GM12872 (cell line): ENCODE results near the gene TRAFD1.

Experiments used
- CTCF ChIP-seq: IDR thresholded peaks from 3 replicates; pipeline ENCODE4 v1.5.1; 2011; ENCODE audit warnings: low read depth, mild to moderate bottlenecking, low read length, moderate library complexity; ENCODE audit not compliant: insufficient read depth

TRAFD1 gene

GRCh38 chr12:112160611-112161010 is 35.3 kb downstream of the TRAFD1 start:
- TF ChIP-seq CTCF = no peak

- no peak for TF ChIP-seq CTCF
Measured at GRCh38 chr12:112161711-112162110, 36.4 kb downstream of the TRAFD1 start.

DNA sequence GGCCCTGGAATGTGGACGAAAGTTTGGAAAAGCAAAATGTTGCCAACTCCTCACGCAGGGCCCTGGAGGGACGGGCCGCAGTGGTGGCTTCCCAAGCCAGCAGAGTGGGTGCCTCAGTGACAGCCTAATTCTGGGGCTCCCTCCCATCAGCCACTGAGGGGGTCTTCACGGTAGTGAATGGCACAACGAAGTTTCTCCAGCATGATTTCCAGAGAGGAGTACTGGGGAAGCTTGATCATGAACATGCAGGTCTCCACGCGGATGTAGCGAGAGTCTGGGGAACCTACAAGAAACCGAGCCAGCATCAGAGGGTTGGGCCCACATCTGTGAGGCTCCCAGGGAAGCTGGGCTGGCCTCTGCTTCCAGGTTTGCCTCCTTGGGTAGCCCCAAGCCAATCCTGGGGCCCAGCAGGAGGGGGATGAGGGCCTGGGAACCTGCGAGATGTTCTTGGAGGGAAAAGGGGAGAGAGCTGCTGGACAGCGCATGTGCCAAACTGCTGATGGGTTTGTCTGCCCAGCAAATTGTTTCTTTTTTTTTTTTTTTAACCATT is 37.0 kb downstream of the TRAFD1 start:
- no peak for TF ChIP-seq CTCF

- TF ChIP-seq CTCF = no peak
Measured at GRCh38 chr12:112163056-112163455, 37.7 kb downstream of the TRAFD1 start.

DNA sequence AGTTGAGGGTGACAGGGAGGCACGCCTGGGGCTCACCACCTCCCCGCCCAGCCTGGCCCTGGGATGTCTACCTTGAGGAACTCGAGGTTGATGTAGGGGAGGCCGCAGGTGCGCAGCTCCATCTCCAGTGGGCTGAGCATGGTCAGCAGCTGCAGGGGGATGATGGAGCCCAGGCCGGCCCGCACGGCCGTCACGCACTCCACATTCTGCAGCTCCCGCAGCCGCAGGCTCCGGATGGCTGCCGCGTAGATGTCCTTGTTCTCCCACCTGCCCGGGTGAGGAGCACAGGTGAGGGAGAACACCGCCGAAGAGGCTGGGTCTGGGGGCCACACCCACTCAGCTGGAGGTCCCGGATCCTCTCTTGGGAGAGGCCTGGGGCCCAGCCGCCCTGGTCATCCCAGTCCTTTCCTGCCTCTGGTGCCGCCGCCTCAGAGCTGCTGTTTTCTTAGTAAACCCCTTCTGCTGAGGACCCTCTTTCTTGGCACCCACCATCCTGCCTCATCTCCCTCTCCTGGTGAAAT is 38.2 kb downstream of the TRAFD1 start:
- TF ChIP-seq CTCF = no peak

GRCh38 chr12:112164011-112164660 is 38.8 kb downstream of the TRAFD1 start:
- TF ChIP-seq CTCF = no peak

GRCh38 chr12:112165624-112166023 is 40.3 kb downstream of the TRAFD1 start:
- no peak for TF ChIP-seq CTCF
